ENCODE results near the gene GIMAP6. TPM values are rescaled to one million over a fixed set of nuclear protein-coding genes. Genes with fewer than 3 reads are reported as not detected.

Gene GIMAP6
- total and polyA plus RNA-seq, 2 of the 13 experiments (the other 11 are each of a cell fraction or from before 2014, with no cell fraction given): not detected

DNA sequence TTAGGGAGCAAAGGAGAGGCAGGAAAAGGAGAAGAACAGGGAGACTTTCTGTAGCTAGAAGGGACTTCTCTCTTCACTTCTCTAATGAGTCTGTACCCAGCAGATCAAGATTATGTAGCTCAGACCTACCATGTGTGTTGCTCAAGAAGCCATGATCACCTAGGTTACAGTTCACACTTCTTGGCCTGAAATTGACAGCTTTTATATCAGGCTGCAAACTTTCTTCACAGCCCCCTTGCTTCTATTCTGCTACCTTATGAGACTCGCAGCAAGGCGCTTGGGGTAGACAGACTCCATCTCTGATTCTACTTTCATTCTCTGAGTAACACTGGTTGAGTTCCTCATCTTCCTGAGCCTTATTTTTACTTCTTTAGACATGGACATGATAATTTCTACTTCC, 33.7 kb upstream of the GIMAP6 start:
- DNase-seq (ENCODE audit: low spot score): no peak
- Histone ChIP-seq H3K4me3 (replicated peaks in 1 of 3; ENCODE audit: insufficient read depth in 1 of 3, low read depth in 2 of 3, low read length in 3 of 3) (no peak overlapping the region), H3K79me2 (ENCODE audit: insufficient read depth, low read length) (no peaks in the 10 kb centered on the region), H3K27ac (ENCODE audit: extremely low read length, insufficient read depth, low read length) (no peak overlapping the region), H3K36me3 (replicated peaks in 1 of 2; ENCODE audit: control insufficient read depth in 1 of 2, insufficient read depth in 2 of 2, low read length in 2 of 2) (no peaks in the 10 kb centered on the region), H2AFZ (ENCODE audit: low read length) (no peak overlapping the region), H3K9ac (ENCODE audit: insufficient read depth, low read depth, low read length) (no peak overlapping the region), H3K4me2 (ENCODE audit: low read depth, low read length) (no peak overlapping the region), H4K20me1 (ENCODE audit: insufficient read depth, low read length) (no peaks in the 10 kb centered on the region), H3K27me3 (ENCODE audit: control insufficient read depth in 1 of 2, insufficient read depth in 2 of 2, low read length in 2 of 2) (no peaks in the 10 kb centered on the region; a peak in 1 of 5 replicates), H3K9me3 (ENCODE audit: low read length) (no peaks in the 10 kb centered on the region), H3K4me1 (ENCODE audit: insufficient read depth, low read length) (no peaks in the 10 kb centered on the region)
- ChIA-PET POLR2A (no interaction called here), CTCF (ENCODE audit: low intra/inter-chr PET ratio, low total read pairs) (no interaction called here)
- 14% methylated on average over 2 of the region's 2 CpGs for WGBS (ENCODE audit: low lambda C conversion rate)
- intact Hi-C loops (cut with micrococcal nuclease; ENCODE audit: unreplicated experiment) (no loop called here), in situ Hi-C loops (cut with HindIII; ENCODE audit: extremely low pct_ligation_motif_present, low pct_unique_long_range_greater_than_20kb) (no loop called here)
- TF ChIP-seq SMAD3 (CRISPR knock-in tag; IDR thresholded peaks at IDR 0.05) (no peak), MATR3 (CRISPR knock-in tag; IDR thresholded peaks at IDR 0.05) (no peak), ZKSCAN1 (IDR thresholded peaks at IDR 0.05; ENCODE audit: low read length) (no peak)
- no peak for FAIRE-seq
- ATAC-seq: no peak
- BruUV-seq (replicated peaks): no TSS peak

DNA sequence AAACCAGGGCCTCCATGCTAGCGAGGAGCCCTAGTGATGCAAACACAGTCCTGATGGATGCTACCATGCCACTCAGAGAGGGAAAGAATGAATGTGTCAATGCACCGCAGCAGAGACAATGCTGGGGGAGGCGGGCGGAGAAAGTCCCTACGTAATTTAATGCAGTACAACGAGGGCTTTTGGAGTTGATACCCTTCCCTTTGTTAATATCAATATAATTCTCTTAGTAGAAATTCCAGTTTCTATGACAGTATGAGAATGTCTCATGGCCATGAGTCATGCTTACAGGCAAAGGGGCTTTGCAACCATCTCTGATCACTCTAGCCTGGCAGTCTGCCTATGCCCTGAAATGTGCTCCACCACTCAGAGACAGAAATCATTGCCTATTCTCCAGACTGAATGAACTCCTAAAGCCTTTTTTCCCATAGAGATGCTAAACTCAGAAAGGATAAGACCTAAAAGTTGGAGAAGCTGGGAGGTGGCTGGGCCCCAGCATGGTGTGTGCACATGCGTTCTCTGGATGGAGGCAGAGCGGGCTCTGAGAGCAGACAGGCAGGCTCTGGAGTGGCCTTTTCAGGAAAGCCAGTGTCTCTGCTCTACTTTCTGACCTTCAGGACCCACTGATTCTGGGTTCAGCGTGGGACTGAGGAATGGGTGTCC, 33.0 kb upstream of the GIMAP6 start:
- H2AFZ ChIP-seq (ENCODE audit: low read length): no peak overlapping the region
- no peaks in the 10 kb centered on the region for H4K20me1 ChIP-seq (ENCODE audit: insufficient read depth, low read length)
- no peak overlapping the region for H3K27ac ChIP-seq (ENCODE audit: extremely low read length, insufficient read depth, low read length)
- H3K79me2 ChIP-seq (ENCODE audit: insufficient read depth, low read length): no peaks in the 10 kb centered on the region
- FAIRE-seq (no peak), DNase-seq (ENCODE audit: low spot score) (no peak), ATAC-seq (no peak)
- H3K27me3 ChIP-seq (ENCODE audit: control insufficient read depth in 1 of 2, insufficient read depth in 2 of 2, low read length in 2 of 2): no peaks in the 10 kb centered on the region; a peak in 1 of 5 replicates
- H3K4me1 ChIP-seq (ENCODE audit: insufficient read depth, low read length): no peaks in the 10 kb centered on the region
- H3K4me3 ChIP-seq (replicated peaks in 1 of 3; ENCODE audit: insufficient read depth in 1 of 3, low read depth in 2 of 3, low read length in 3 of 3): no peak overlapping the region
- intact Hi-C loops (cut with micrococcal nuclease; ENCODE audit: unreplicated experiment): no loop called here
- no TSS peak for BruUV-seq (replicated peaks)
- in situ Hi-C loops (cut with HindIII; ENCODE audit: extremely low pct_ligation_motif_present, low pct_unique_long_range_greater_than_20kb): no loop called here
- no peaks in the 10 kb centered on the region for H3K9me3 ChIP-seq (ENCODE audit: low read length)
- H3K9ac ChIP-seq (ENCODE audit: insufficient read depth, low read depth, low read length): no peak overlapping the region
- H3K36me3 ChIP-seq (replicated peaks in 1 of 2; ENCODE audit: control insufficient read depth in 1 of 2, insufficient read depth in 2 of 2, low read length in 2 of 2): no peaks in the 10 kb centered on the region
- TF ChIP-seq U2AF2 (IDR thresholded peaks at IDR 0.05; ENCODE audit: low read depth, low read length) (no peak), NFE2 (CRISPR knock-in tag; IDR thresholded peaks at IDR 0.05) (no peak), KDM6A (CRISPR knock-in tag; IDR thresholded peaks at IDR 0.05; ENCODE audit: low read depth) (no peak)
- H3K4me2 ChIP-seq (ENCODE audit: low read depth, low read length): no peak overlapping the region
- ChIA-PET CTCF (ENCODE audit: low intra/inter-chr PET ratio, low total read pairs) (no interaction called here), POLR2A (no interaction called here)
- WGBS (ENCODE audit: low lambda C conversion rate): 61% methylated on average over 9 of the region's 9 CpGs
